HepG2 (cell line): ENCODE measurements around the gene ATP1B2. TPM values are rescaled to one million over a fixed set of nuclear protein-coding genes. Genes with fewer than 3 reads are reported as not detected.

Experiments used
- ARNT ChIP-seq: fragments of 450-650 bp; IDR thresholded peaks from 2 replicates; pipeline ENCODE4 v1.6.1; 2017
- CEBPB ChIP-seq: IDR thresholded peaks from 2 replicates; pipeline ENCODE4 v1.6.1; 2011; ENCODE audit warnings: low read depth, low read length, improper control_type of control experiment, borderline replicate concordance
- CEBPG ChIP-seq: IDR thresholded peaks from 2 replicates; pipeline ENCODE4 v1.6.1; 2016
- GATAD1 ChIP-seq: IDR thresholded peaks from 2 replicates; pipeline ENCODE4 v1.6.1; 2016; ENCODE audit warnings: missing genetic modification reagents, missing compliant biosample characterization
- RBFOX2 ChIP-seq: fragments of 200-400 bp; formaldehyde crosslinking; IDR thresholded peaks from 2 replicates; pipeline ENCODE4 v1.6.1; 2017; ENCODE audit warnings: low read depth, mild to moderate bottlenecking, low read length
- RXRB ChIP-seq: IDR thresholded peaks from 2 replicates; pipeline ENCODE4 v1.6.1; 2016; ENCODE audit warnings: borderline replicate concordance, missing genetic modification reagents, missing compliant biosample characterization
- SMC3 ChIP-seq: IDR thresholded peaks from 2 replicates; pipeline ENCODE4 v1.6.1; 2011; ENCODE audit warnings: low read length, improper control_type of control experiment
- ZNF547 ChIP-seq: sonication (generic); formaldehyde crosslinking; IDR thresholded peaks from 2 replicates; pipeline ENCODE4 v1.5.1; 2020; ENCODE audit warnings: mild to moderate bottlenecking, missing genetic modification reagents
- polyA plus RNA-seq, 8 experiments: library from polyadenylated mRNA; depleted of rRNA in 3 of 8; stranded (reverse) in 7 of 8; unstranded in 1 of 8; fragments of >200 nt; fragmentation: Illumina TruSeq in 4 of 8; extraction: Trizol in 4 of 8; gene quantifications; 2 replicates each; pipeline versions ENCODE4 v1.2.1 to v1.2.3, GENCODE V29; 2011 to 2016; ENCODE audit warnings: low read depth in 4 of 8, missing spikeins in 1 of 8, mixed read lengths in 1 of 8; ENCODE audit not compliant: insufficient read depth in 1 of 8
- total RNA-seq, 5 experiments: library from RNA; depleted of rRNA; stranded (reverse); fragments of >200 nt; fragmentation: Illumina TruSeq; extraction: Trizol; gene quantifications; 2 replicates each; pipeline ENCODE4 v1.2.3, GENCODE V29; 2016; ENCODE audit warnings: low read depth in 1 of 5
- TF ChIP-seq, protein P1 (sequence below): sonication (generic); formaldehyde crosslinking; IDR thresholded peaks from 2 replicates; pipeline ENCODE4 v1.4.0; 2020; ENCODE audit warnings: mild to moderate bottlenecking, missing genetic modification reagents
- TF ChIP-seq, protein P2 (sequence below): sonication (generic); formaldehyde crosslinking; IDR thresholded peaks from 2 replicates; pipeline ENCODE4 v1.4.0; 2020; ENCODE audit warnings: missing genetic modification reagents
- TF ChIP-seq, protein P3 (sequence below): sonication (generic); formaldehyde crosslinking; IDR thresholded peaks from 2 replicates; pipeline ENCODE4 v1.4.0; 2020; ENCODE audit warnings: low read depth, mild to moderate bottlenecking, missing genetic modification reagents
- TF ChIP-seq, protein P4 (sequence below): sonication (generic); formaldehyde crosslinking; IDR thresholded peaks from 2 replicates; pipeline ENCODE4 v1.5.1; 2020; ENCODE audit warnings: mild to moderate bottlenecking, missing genetic modification reagents, moderate library complexity
- TF ChIP-seq, protein P5 (sequence below): sonication (generic); formaldehyde crosslinking; IDR thresholded peaks from 2 replicates; pipeline ENCODE4 v1.4.0; 2020; ENCODE audit warnings: mild to moderate bottlenecking, missing genetic modification reagents
- TF ChIP-seq, protein P6 (sequence below): IDR thresholded peaks from 2 replicates; pipeline ENCODE4 v1.6.1; 2016

ATP1B2 gene
- total and polyA plus RNA-seq, 2 of the 13 experiments (the other 11 are each of a cell fraction or from before 2014, with no cell fraction given), result not detected

DNA sequence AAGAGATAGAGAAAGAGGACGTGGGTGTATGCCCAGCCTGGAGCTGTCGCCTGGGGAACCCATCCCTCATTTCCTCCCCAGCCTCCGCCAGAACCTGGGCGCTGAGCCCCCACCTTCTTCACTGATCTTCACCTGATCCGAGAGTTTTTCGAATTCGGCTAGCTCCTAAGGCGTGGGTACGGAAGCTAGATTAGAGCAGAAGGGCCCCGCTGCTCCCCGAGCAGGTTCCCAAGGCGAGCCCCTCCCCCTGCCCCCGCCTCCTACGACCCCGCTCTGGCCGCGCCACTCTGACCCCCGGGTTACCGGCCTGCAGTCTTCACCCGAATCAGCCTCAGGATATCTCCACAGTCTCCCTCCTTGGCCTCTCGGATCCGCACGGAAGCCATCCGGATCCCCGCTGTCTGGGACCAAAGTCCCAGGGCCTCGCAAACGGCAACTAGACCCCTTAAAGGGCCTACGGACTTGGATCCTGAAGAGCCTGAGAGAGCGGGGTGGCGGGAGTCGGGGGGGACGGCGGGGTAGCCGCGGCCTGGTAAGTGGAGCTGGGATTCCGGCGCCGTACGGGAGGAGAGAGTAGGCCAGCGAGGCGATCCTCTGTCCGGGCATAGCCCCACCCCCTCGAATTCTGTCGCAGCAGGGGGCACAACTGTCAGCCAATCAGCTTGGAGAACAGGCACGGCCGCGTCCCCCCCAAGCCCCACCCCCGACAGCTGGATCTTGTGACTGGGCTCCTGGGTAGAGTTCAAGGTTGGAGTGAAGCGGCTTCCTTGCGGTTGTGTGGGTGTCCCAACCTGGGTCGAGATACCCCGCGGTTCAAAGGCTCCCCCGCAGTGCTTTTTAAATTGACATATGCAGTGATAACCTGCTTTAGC, 23.2 kb upstream of the ATP1B2 start, which contains the start of gene SAT2 (continued):
- TF ChIP-seq, protein P1, sequence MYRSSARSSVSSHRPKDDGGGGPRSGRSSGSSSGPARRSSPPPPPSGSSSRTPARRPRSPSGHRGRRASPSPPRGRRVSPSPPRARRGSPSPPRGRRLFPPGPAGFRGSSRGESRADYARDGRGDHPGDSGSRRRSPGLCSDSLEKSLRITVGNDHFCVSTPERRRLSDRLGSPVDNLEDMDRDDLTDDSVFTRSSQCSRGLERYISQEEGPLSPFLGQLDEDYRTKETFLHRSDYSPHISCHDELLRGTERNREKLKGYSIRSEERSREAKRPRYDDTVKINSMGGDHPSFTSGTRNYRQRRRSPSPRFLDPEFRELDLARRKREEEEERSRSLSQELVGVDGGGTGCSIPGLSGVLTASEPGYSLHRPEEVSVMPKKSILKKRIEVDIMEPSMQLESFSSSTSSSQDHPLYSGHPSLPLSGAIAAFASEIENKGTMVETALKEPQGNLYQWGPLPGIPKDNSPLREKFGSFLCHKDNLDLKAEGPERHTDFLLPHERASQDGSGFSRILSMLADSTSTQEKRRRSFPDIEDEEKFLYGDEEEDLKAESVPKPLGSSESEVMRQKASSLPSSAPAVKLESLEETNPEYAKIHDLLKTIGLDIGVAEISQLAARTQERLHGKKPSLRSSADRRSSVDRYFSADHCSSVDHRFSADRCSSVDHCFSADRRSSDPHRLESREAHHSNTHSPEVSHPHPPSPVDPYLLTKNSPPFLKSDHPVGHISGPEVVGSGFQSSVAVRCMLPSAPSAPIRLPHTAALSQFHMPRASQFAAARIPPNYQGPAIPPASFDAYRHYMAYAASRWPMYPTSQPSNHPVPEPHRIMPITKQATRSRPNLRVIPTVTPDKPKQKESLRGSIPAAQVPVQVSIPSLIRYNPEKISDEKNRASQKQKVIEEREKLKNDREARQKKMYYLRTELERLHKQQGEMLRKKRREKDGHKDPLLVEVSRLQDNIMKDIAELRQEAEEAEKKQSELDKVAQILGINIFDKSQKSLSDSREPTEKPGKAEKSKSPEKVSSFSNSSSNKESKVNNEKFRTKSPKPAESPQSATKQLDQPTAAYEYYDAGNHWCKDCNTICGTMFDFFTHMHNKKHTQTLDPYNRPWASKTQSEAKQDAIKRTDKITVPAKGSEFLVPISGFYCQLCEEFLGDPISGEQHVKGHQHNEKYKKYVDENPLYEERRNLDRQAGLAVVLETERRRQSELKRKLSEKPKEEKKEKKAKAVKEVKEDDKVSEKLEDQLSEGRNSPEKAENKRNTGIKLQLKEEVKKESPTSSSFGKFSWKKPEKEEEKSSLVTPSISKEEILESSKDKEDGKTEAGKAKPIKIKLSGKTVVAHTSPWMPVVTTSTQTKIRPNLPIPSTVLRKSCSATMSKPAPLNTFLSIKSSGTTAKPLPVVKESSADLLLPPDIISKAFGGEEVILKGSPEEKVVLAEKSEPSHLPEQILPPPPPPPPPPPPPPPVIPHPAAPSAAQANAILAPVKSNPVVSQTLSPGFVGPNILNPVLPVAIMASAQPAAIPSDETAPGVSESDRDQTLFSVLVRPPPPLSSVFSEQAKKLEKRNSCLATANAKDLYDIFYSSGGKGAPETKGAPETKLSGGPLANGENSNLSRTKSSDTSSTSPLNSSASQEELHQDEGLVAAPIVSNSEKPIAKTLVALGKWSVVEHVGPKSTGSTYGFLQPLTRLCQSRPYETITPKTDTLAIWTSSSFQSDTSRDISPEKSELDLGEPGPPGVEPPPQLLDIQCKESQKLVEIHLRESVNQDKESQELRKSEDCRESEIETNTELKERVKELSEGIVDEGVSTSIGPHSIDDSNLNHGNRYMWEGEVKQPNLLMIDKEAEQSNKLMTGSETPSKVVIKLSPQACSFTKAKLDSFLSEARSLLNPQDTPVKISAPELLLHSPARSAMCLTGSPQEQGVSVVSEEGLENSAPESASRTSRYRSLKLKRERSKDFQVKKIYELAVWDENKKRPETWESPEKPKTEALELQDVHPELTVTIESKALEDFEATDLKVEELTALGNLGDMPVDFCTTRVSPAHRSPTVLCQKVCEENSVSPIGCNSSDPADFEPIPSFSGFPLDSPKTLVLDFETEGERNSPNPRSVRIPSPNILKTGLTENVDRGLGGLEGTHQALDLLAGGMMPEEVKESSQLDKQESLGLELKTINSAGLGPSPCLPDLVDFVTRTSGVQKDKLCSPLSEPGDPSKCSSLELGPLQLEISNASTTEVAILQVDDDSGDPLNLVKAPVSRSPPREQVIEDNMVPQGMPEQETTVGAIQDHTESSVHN (CRISPR knock-in tag), result no peak
- TF ChIP-seq, protein P2, sequence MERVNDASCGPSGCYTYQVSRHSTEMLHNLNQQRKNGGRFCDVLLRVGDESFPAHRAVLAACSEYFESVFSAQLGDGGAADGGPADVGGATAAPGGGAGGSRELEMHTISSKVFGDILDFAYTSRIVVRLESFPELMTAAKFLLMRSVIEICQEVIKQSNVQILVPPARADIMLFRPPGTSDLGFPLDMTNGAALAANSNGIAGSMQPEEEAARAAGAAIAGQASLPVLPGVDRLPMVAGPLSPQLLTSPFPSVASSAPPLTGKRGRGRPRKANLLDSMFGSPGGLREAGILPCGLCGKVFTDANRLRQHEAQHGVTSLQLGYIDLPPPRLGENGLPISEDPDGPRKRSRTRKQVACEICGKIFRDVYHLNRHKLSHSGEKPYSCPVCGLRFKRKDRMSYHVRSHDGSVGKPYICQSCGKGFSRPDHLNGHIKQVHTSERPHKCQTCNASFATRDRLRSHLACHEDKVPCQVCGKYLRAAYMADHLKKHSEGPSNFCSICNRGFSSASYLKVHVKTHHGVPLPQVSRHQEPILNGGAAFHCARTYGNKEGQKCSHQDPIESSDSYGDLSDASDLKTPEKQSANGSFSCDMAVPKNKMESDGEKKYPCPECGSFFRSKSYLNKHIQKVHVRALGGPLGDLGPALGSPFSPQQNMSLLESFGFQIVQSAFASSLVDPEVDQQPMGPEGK, result peak; percentile 99
- no peak for TF ChIP-seq CEBPB
- peak; percentile 67 for TF ChIP-seq ZNF547 (CRISPR knock-in tag)
- TF ChIP-seq, protein P3, sequence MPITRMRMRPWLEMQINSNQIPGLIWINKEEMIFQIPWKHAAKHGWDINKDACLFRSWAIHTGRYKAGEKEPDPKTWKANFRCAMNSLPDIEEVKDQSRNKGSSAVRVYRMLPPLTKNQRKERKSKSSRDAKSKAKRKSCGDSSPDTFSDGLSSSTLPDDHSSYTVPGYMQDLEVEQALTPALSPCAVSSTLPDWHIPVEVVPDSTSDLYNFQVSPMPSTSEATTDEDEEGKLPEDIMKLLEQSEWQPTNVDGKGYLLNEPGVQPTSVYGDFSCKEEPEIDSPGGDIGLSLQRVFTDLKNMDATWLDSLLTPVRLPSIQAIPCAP (CRISPR knock-in tag), result no peak
- TF ChIP-seq RBFOX2, result peak; percentile 82
- TF ChIP-seq RXRB, result peak; percentile 81
- TF ChIP-seq GATAD1, result 0 out of 2 replicates have a peak, but pooled peaks have one; percentile 31
- no peak for TF ChIP-seq CEBPG (CRISPR knock-in tag)
- TF ChIP-seq SMC3, result no peak
- no peak for TF ChIP-seq ARNT
- TF ChIP-seq, protein P4, sequence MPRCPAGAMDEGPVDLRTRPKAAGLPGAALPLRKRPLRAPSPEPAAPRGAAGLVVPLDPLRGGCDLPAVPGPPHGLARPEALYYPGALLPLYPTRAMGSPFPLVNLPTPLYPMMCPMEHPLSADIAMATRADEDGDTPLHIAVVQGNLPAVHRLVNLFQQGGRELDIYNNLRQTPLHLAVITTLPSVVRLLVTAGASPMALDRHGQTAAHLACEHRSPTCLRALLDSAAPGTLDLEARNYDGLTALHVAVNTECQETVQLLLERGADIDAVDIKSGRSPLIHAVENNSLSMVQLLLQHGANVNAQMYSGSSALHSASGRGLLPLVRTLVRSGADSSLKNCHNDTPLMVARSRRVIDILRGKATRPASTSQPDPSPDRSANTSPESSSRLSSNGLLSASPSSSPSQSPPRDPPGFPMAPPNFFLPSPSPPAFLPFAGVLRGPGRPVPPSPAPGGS (CRISPR knock-in tag), result no peak
- TF ChIP-seq, protein P5, sequence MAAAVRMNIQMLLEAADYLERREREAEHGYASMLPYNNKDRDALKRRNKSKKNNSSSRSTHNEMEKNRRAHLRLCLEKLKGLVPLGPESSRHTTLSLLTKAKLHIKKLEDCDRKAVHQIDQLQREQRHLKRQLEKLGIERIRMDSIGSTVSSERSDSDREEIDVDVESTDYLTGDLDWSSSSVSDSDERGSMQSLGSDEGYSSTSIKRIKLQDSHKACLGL (CRISPR knock-in tag), result peak; percentile 53; the same call in 1 of the 2 replicates
- TF ChIP-seq, protein P6, sequence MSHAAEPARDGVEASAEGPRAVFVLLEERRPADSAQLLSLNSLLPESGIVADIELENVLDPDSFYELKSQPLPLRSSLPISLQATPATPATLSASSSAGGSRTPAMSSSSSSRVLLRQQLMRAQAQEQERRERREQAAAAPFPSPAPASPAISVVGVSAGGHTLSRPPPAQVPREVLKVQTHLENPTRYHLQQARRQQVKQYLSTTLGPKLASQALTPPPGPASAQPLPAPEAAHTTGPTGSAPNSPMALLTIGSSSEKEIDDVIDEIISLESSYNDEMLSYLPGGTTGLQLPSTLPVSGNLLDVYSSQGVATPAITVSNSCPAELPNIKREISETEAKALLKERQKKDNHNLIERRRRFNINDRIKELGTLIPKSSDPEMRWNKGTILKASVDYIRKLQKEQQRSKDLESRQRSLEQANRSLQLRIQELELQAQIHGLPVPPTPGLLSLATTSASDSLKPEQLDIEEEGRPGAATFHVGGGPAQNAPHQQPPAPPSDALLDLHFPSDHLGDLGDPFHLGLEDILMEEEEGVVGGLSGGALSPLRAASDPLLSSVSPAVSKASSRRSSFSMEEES (CRISPR knock-in tag), result peak; percentile 99
